DND-41 (cell line): Measurements from ENCODE around the gene ANKRD39.
"Not testable (repeated sequence)": the region's sequence is repeated elsewhere in the genome, so short reads cannot be mapped to it uniquely, and the experiment has no call there.

Source experiments
- ATAC-seq: fragments of 200-7000 bp; cut with Tn5 transposase; 3 replicates; pipeline ENCODE4 v1.9.1; 2021; ENCODE audit warnings: low read depth; ENCODE audit not compliant: insufficient read depth
- DNase-seq: peaks from one replicate; pipeline ENCODE4 v3.0.0-alpha.2; 2020
- H2AFZ ChIP-seq: 2 replicates; pipeline ENCODE4 v1.6.0; 2012; ENCODE audit warnings: low read depth, low read length
- H3K27ac ChIP-seq: 2 replicates; pipeline ENCODE4 v1.5.1; 2012; ENCODE audit warnings: low read length, inconsistent platforms
- H3K27me3 ChIP-seq: fragments of 200-600 bp; sonication (generic); 2 replicates; pipeline ENCODE4 v1.6.0; 2012; ENCODE audit warnings: low read length, mild to moderate bottlenecking, inconsistent platforms; ENCODE audit not compliant: insufficient read depth, poor library complexity
- H3K36me3 ChIP-seq: 2 replicates; pipeline ENCODE4 v1.5.1; 2012; ENCODE audit warnings: low read length, inconsistent platforms; ENCODE audit not compliant: insufficient read depth
- H3K4me1 ChIP-seq: 2 replicates; pipeline ENCODE4 v1.5.1; 2012; ENCODE audit warnings: mild to moderate bottlenecking, low read length; ENCODE audit not compliant: insufficient read depth
- H3K4me2 ChIP-seq: 2 replicates; pipeline ENCODE4 v1.6.0; 2012; ENCODE audit warnings: mild to moderate bottlenecking, moderate library complexity, low read length, inconsistent platforms; ENCODE audit not compliant: insufficient read depth
- H3K4me3 ChIP-seq, 2 experiments: fragments of 200-600 bp in 1 of 2; shearing (Covaris generic) in 1 of 2; 2 replicates each; pipeline ENCODE4 v1.5.1; 2012 to 2016; ENCODE audit warnings: inconsistent platforms in 2 of 2, low read length in 2 of 2, mild to moderate bottlenecking in 2 of 2, low read depth in 1 of 2, moderate library complexity in 1 of 2
- H3K79me2 ChIP-seq: 2 replicates; pipeline ENCODE4 v1.6.0; 2012; ENCODE audit warnings: low read length, inconsistent platforms; ENCODE audit not compliant: insufficient read depth
- H3K9ac ChIP-seq: 2 replicates; pipeline ENCODE4 v1.6.0; 2012; ENCODE audit warnings: low read depth, mild to moderate bottlenecking, inconsistent platforms, low read length, moderate library complexity
- H3K9me3 ChIP-seq: 2 replicates; pipeline ENCODE4 v1.5.1; 2012; ENCODE audit warnings: low read length, moderate library complexity, mild to moderate bottlenecking, inconsistent platforms; ENCODE audit not compliant: insufficient read depth, severe bottlenecking
- H4K20me1 ChIP-seq: 2 replicates; pipeline ENCODE4 v1.6.0; 2012; ENCODE audit warnings: low read length; ENCODE audit not compliant: insufficient read depth
- EZH2 ChIP-seq: IDR thresholded peaks from 3 replicates; pipeline ENCODE4 v1.6.1; 2012; ENCODE audit warnings: borderline replicate concordance, low read depth, mild to moderate bottlenecking, moderate library complexity, low read length, inconsistent platforms; ENCODE audit not compliant: severe bottlenecking
- TF ChIP-seq, protein P1 (sequence below): IDR thresholded peaks from 2 replicates; pipeline ENCODE4 v1.5.1; 2012; ENCODE audit warnings: borderline replicate concordance, low read length, moderate library complexity, mild to moderate bottlenecking; ENCODE audit not compliant: poor library complexity, severe bottlenecking; ENCODE audit errors: extremely low read depth

ANKRD39 gene

DNA sequence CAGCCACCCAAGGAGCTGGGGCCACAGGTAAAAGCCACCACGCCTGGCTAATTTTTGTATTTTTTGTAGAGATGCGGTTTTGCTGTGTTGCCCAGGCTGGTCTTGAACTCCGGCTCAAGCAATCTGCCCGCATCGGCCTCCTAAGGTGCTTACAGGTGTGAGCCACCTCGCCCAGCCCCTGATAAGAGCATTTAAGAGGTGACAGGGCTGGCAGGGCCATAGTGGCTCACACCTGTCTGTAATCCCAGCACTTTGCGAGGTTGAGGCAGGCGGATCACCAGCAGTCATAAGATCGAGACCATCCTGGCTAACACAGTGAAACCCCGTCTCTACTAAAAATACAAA lies 50.7 kb downstream of the ANKRD39 start:
- H3K9me3 ChIP-seq = no peaks in the 10 kb centered on the region
- H3K9ac ChIP-seq = no peak overlapping the region
- H3K27ac ChIP-seq = no peak overlapping the region
- ATAC-seq (no peak), DNase-seq (no peak)
- H3K79me2 ChIP-seq = no peaks in the 10 kb centered on the region
- no peak overlapping the region for H2AFZ ChIP-seq
- H3K4me1 ChIP-seq = no peaks in the 10 kb centered on the region
- H3K4me3 ChIP-seq = no peak overlapping the region
- no peak for TF ChIP-seq EZH2
- TF ChIP-seq, protein P1, sequence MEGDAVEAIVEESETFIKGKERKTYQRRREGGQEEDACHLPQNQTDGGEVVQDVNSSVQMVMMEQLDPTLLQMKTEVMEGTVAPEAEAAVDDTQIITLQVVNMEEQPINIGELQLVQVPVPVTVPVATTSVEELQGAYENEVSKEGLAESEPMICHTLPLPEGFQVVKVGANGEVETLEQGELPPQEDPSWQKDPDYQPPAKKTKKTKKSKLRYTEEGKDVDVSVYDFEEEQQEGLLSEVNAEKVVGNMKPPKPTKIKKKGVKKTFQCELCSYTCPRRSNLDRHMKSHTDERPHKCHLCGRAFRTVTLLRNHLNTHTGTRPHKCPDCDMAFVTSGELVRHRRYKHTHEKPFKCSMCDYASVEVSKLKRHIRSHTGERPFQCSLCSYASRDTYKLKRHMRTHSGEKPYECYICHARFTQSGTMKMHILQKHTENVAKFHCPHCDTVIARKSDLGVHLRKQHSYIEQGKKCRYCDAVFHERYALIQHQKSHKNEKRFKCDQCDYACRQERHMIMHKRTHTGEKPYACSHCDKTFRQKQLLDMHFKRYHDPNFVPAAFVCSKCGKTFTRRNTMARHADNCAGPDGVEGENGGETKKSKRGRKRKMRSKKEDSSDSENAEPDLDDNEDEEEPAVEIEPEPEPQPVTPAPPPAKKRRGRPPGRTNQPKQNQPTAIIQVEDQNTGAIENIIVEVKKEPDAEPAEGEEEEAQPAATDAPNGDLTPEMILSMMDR = no peak
- no peak overlapping the region for H3K4me2 ChIP-seq
- peaks cover 22% of the 10 kb centered on the region for H3K36me3 ChIP-seq
- no peaks in the 10 kb centered on the region for H4K20me1 ChIP-seq
- H3K27me3 ChIP-seq = no peaks in the 10 kb centered on the region

- Histone ChIP-seq H3K27ac (no peak overlapping the region), H3K4me3 (no peak overlapping the region), H3K36me3 (peaks cover 27% of the 10 kb centered on the region), H3K27me3 (no peaks in the 10 kb centered on the region), H3K4me1 (no peaks in the 10 kb centered on the region), H2AFZ (no peak overlapping the region), H3K9ac (no peak overlapping the region), H3K9me3 (no peaks in the 10 kb centered on the region), H4K20me1 (no peaks in the 10 kb centered on the region; the same call in 1 of the 2 replicates), H3K4me2 (no peak overlapping the region), H3K79me2 (no peaks in the 10 kb centered on the region)
- ATAC-seq = no peak
- no peak for TF ChIP-seq EZH2
- TF ChIP-seq, protein P1 = no peak
- no peak for DNase-seq
These were observed 51.2 kb downstream of the ANKRD39 start for GRCh38 chr2:96806468-96807126.

DNA sequence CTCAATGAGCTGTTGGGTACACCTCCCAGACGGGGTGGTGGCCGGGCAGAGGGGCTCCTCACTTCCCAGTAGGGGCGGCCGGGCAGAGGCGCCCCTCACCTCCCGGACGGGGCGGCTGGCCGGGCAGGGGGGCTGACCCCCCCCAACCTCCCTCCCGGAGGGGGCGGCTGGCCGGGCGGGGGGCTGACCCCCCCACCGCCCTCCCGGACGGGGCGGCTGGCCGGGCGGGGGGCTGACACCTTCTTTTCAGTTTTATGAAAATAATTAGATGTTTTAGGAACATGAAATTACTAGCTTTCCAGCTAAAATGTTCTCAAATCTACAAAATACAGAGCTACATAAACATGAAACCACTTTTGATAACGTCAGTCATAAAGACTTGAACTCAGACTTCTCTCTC lies 51.9 kb downstream of the ANKRD39 start:
- not testable (repeated sequence) for H3K4me2 ChIP-seq, H3K27ac ChIP-seq, H4K20me1 ChIP-seq, H3K9me3 ChIP-seq, H3K79me2 ChIP-seq, H3K4me1 ChIP-seq, H3K9ac ChIP-seq, ATAC-seq, H3K4me3 ChIP-seq, DNase-seq, H2AFZ ChIP-seq, H3K27me3 ChIP-seq
- peaks cover 33% of the 10 kb centered on the region for H3K36me3 ChIP-seq

- Histone ChIP-seq H3K4me3 (no peak overlapping the region), H2AFZ (no peak overlapping the region), H3K9ac (no peak overlapping the region), H3K4me1 (no peaks in the 10 kb centered on the region), H3K27me3 (no peaks in the 10 kb centered on the region), H3K36me3 (peaks cover 35% of the 10 kb centered on the region), H4K20me1 (no peaks in the 10 kb centered on the region; the same call in 1 of the 2 replicates), H3K9me3 (no peaks in the 10 kb centered on the region), H3K27ac (no peak overlapping the region), H3K4me2 (no peak overlapping the region), H3K79me2 (no peaks in the 10 kb centered on the region)
- no peak for ATAC-seq
- no peak for TF ChIP-seq EZH2
- TF ChIP-seq, protein P1 = no peak
- DNase-seq = no peak
These were observed 52.8 kb downstream of the ANKRD39 start for GRCh38 chr2:96804986-96805385.
